ENCODE data around the gene ABCA2.
A peak's percentile ranks its signal among the peaks of the same experiment; 100 is the strongest.

Gene ABCA2

DNA sequence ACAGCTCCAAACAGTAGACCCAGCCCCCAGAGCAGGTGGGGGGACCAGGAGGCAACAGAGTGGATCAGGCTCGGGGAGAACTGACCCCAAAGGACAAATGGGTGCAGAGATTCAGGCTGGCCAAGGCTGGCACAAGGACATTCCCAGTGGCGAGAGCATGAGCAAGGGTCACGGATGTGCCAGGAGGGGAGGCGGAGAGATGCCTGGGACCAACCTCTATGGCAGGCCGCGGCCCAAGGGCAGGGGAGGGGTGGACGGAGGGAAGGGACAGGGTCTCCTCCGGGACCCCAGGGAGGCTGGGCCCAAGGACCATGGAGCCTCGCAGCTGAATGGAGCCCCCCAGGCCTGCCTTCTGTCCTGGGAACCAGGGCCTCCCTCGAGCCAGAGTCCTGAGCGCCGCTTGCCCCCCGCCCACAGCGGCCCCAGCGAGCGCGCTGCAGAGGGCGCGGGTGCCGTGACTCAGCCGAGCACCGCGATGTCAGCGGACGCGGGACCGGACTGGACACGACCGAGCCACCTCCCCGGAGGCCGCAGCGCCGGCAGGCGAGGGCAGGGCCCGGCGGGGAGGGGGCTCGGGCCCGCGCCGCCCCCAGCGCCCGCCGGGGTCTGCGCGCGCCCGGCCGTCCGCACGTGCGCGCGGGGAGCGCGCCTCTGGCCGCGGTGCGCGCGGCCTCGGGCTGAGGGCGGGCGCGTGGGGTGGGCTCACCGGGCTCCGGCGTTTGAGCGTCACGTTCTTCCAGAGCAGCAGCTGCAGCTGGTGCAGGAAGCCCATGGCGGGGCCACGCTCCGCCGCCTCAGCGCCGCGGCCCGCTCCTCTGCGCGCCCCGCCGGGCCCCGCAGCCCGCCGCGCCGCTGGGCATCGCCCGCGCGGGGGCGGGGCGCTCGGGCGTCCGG, at the start of gene ABCA2:
Gene ABCA2 (minus strand): TSS at position 869 of the 894 bp plus-strand sequence. CDS start 97 bp downstream, at position 772.
- no peak for DNase-seq (ENCODE audit: low read depth)

DNA sequence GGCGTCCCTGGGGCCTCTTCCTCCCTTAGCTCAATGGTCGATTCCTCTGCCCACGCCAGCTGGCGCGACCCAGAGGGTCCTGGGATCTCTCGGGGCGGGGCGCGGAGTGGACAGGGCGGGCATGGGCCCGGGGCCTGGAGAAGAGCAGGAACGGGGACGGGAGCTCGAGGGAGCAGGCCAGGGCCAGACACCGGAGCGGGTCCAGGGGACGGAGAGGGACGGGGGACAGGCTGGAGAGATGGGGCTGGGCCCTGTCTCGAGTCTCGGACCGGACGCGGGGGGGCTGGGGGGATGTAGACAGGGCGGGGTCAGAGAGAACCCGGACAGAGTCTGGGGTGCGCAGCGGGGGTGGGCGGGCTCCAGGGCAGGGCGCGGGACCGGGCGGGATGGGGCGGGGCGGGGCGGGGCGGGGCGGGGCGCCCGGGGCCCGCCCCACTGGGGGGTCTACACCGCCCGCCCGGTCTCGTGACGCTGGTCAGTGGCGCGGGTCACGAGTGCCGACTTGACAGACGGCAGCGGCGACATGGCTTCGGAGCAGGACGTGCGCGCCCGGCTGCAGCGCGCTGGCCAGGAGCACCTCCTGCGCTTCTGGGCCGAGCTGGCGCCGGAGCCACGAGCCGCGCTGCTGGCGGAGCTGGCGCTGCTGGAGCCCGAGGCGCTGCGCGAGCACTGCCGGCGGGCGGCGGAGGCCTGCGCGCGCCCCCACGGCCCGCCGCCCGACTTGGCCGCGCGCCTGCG, 49.1 kb upstream of the ABCA2 start, which contains the start of gene UAP1L1:
Gene UAP1L1 (plus strand): TSS at position 508 of the 738 bp plus-strand sequence. CDS start 16 bp downstream, at position 524.
- DNase-seq (ENCODE audit: low read depth): no peak

GRCh38 chr9:137076636-137077009, 48.6 kb upstream of the ABCA2 start:
- no peak for DNase-seq (ENCODE audit: low read depth)

DNA sequence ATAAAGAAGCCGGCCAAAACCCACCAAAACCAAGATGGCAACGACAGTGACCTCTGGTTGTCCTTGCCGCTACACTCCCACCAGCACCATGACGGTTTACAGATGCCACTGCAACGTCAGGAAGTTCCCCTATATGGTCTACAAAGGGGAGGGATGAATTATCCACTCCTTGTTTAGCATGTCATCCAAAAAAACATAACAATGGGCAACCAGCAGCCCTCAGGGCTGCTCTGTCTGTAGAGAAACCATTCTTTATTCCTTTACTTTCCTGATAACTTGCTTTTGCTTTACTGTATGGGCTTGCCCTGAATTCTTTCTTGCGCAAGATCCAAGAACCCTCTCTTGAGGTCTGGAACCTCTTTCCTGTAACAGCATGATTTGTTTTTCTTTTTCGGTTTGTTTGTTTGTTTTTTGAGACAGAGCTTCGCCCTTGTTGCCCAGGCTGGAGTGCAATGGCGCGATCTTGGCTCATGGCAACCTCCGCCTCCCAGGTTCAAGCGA, 47.3 kb upstream of the ABCA2 start:
- DNase-seq (ENCODE audit: low read depth): no peak

DNA sequence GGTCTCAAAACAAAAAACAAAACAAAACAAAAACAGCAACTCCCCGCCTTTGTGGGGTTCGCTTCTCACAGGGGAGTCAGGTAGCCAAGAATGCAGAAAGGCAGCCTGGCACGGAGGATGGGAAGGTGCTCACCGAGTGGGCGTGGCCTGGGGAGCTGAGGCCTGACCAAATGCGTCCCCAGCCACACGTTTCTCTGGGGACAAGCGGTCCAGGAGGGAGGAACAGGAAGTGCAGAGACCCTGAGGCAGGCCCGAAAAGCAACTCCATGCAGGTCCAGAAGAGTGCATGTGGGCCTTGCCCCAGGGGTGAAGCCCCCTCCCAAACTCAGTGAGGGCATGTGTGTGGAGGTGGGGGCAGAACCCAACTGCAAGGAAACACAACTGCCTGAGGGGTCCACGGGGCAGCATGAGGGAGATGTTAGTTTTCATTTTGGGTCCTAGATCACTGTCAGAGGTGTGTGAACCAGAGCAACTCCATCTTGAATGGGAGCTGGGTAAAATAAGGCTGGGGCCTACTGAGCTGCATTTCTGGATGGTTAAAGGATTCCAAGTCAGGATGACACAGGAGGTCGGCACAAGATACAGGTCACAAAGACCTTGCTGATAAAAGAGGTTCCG, 46.7 kb upstream of the ABCA2 start:
- DNase-seq (ENCODE audit: low read depth): no peak

DNA sequence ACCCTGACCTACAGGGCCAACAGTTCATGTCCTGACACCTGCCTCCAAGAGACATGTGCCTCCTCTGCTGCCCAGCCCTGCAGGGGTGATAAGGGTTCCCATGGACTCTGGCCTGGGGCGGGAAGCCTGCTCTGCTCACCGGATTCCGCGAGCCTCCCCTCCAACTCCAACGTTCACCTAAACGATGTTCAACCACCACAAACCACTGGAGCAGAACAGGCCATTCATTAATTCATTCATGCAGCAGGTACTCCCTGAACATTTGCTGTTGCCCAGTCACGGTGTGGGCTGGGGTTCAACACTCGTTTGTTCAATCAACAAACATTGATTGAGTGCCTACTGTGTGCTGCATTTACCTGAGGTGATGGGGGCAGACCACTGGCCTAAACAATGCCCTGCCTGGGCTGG, 46.0 kb upstream of the ABCA2 start:
- DNase-seq (ENCODE audit: low read depth): no peak

DNA sequence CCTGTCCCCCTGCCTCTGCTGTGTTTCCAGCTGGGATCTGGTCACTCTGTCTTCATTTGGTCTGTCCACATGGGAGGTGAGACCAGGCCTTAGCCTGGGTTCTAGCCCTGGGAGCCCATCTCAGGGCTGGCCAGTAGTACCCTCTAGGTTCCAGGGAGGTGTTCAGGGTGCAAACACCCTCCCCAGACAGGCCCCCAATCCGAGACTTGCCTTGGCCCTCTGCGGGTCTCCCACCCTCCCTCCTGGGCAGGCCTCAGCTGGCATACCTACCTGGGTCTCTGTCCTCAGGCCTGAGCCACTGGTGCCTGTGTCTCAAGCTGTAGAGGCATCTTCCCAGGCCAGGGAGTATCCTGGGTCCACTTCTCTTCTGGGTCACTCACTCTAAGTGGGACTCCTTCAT, 43.2 kb upstream of the ABCA2 start:
- no peak for DNase-seq (ENCODE audit: low read depth)

DNA sequence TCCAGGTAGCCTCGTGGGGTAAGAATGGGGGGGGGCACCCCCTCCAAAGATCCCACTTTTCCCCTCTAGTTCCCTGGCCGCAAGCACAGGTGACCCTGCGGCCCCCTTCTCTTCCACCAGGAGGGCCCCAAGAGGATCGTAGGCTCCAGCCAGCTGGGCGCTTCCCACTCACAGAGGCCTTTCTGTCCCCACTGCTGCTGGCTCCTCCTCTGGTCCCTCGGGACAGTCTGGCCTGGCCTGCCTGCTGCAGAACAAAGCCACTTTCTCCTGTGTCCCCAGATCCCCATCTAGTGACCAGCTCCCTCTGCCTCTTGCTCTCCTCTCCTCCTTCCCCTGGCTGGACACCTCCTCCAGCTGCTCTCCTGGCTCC, 42.9 kb upstream of the ABCA2 start:
- DNase-seq (ENCODE audit: low read depth): no peak

DNA sequence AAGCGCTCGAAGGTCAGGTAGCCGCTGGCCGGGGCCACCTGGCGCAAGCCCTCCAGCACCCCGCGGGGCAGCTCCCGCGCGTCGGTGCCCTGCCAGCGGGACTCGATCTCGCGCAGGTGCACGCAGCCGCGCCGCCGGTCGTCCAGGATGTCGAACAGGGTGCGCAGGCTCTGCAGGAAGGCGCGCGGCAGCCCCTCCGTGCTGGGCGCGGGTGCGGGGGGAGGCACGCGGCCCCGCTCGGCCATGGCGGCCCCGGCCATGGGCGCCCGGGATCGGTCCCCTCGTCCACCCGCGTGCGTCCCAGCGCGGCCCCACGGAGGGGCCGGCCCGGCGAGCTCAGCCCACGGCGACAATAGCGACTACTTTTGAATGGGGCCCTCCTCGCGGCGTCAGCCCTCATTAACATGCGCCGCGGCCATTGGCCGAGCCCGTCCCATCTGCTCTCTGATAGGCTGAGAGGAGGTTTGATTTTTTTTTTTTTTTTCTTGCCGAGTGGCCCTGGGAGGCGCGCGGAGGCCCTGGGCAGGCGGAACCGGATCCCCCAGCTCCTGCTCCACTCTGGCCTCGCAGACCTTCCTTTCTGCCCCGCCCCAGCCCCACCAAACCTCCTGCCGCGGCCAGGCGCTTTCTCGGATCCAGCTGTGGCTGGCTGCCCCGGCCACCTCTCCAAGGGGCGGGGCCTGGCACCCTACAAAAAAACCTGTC, 42.3 kb upstream of the ABCA2 start, which contains the start of gene SAPCD2:
Gene SAPCD2 (minus strand): TSS at position 357 of the 705 bp plus-strand sequence. CDS start 97 bp downstream, at position 260.
- peak; percentile 71 for DNase-seq (ENCODE audit: low read depth)

DNA sequence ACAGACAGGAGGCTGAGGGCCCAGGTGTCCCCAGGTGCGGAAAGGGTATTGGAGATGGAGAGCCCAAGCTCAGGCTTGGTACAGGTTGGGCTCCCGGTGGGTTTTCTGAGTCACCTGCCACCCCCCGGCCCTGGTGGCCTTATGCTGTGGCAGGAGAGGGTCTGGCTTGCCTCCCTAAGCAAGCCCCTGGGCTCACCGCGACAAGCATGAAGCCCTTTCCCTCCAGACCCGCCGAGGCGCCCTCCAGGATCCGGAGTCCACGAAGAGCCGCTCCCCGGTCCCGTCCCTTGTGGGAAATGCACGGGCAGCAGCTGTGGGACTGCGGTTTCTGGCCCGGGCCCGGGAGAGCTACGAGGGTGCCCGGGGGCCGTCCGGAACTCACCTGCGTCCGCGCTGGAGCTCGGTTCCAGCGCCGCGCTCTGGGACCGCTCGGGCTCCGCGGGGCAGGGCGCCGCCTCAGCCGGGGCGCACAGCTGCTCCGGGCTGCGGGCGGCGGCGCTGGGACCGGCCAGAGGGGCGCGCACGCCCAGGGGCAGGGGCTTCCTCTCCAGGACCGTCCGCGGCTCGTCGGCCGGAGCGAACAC, 41.6 kb upstream of the ABCA2 start:
- no peak for DNase-seq (ENCODE audit: low read depth)

GRCh38 chr9:137068539-137069507, 40.8 kb upstream of the ABCA2 start:
- no peak for DNase-seq (ENCODE audit: low read depth)

DNA sequence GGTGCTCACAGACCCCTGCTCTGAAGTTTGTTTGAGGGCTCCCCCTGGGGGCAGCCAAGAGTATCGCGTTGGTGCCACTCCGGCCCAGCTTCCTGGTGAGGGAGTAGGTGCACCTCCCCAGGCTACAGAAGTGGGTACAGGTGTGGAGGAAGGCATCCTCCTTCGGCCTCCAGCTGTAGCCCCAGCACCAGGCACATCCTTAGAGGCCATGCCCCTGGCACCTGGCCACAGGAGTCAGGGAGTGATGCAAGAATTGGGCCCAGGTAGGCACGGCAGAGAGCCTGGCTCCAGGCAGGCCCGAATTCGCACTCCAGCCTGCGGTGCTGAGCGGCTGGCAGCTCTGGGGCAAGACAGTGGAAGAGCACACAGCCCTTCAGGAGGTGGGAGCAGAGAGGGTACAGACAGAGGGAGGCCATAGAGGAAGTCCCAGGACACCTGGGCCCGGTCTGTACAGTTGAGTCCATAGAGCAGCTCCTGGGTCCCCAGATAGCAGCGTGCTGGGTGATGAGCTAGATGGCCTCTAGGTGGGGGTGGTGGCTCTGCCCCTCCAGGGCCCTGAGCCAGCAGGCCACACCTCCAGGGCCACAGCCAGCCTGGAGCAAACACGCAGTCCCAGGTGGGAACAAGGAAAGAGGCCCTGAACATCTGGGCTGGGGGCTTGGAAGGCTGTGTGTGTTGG, 40.0 kb upstream of the ABCA2 start:
- DNase-seq (ENCODE audit: low read depth): peak; percentile 81

- DNase-seq (ENCODE audit: low read depth): no peak
These were observed 38.2 kb upstream of the ABCA2 start for GRCh38 chr9:137066096-137066861.

DNA sequence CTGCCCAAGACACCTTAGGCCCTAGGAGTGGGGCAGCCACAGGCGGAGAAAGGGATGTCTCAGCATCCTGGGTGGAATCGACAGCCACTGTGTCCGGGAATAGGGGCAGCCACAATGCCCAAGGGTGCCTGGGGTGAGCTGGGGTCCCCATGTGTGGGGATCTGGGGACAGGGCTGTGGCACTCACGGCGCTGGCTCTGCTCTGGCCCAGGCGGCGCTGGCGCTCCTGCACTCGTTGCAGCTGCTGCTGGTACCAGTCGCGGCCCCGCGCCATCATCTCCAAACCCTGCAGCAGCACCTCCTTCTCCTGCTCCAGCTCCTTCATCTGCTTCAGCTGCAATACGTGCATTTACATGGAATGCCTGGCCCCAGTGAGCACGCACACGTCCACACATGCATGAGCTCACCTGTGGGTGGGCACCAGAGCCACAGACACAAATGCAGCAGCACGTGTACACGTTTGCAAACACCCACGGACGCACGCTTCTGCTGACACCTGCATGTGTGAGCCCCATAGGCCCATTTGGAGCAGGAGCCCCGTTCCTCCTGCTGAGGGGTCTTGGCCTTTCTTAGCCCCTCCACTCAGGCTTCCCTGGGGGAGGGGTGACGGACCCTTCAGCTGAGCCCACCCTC, 37.4 kb upstream of the ABCA2 start:
- DNase-seq (ENCODE audit: low read depth): no peak

- DNase-seq (ENCODE audit: low read depth): no peak
These were observed 36.8 kb upstream of the ABCA2 start for GRCh38 chr9:137064880-137065164.

DNA sequence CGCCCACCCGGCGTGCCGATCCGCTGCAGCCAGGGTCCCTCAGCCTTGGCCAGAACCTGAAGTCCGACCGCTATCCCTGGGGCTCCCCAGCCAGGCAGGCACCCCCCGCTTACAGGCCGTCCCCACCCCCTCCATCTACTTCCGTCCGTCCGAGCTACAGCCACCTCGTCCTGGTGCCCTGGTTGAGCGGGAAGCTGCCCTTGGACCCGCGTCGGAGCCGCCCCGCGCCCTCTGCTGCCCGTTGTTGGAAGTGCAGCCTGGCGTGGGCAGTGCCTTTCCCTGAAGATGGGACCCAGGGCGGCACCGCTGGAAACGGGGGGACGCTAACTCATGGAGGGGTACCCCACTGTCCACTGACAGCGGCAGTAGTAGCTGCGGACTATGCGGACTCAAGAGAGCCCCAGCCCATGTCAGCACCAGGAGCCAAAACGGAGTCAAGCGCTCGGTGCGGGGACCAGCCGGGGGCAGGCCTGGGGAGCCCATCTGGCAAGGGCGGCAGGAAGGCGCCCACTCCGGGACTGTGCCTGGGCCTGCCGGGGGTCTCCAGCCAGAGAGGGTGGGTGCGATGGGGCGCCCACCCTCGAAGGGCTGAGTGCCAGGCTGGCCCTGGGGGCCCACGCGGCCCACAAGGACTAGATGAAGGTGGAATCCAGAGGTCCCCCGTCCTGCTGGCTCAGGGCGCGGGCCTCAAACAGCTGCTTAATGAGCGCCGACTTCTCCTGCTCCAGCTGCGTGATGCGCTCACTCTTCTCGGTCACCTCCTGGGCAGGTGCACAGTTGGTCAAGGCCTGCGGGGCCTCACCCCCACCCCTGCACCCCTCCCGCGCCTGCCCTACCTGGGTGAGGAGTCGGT, 36.2 kb upstream of the ABCA2 start:
- peak; percentile 60 for DNase-seq (ENCODE audit: low read depth)

GRCh38 chr9:137063311-137064026, 35.4 kb upstream of the ABCA2 start:
- DNase-seq (ENCODE audit: low read depth): no peak

All from activated T-cell treated with anti-CD3 and anti-CD28 coated beads for 1 hour (primary cell).